Loucy (cell line): ENCODE data around the gene THEM4.

ENCODE experiments used
- EZH2phosphoT487 ChIP-seq: fragments of 200-600 bp; IDR thresholded peaks from 2 replicates; pipeline ENCODE4 v1.6.1; 2018; ENCODE audit warnings: antibody characterized with exemption, mild to moderate bottlenecking, moderate library complexity, borderline replicate concordance
- TF ChIP-seq, protein P1 (sequence below): fragments of 200-600 bp; sonication (generic); conservative IDR thresholded peaks from 2 replicates; pipeline ENCODE4 v1.5.1; 2014; ENCODE audit warnings: mild to moderate bottlenecking, antibody characterized with exemption, low read length

GRCh38 chr1:151837884-151838221 is 71.5 kb downstream of the THEM4 start:
- TF ChIP-seq, protein P1, sequence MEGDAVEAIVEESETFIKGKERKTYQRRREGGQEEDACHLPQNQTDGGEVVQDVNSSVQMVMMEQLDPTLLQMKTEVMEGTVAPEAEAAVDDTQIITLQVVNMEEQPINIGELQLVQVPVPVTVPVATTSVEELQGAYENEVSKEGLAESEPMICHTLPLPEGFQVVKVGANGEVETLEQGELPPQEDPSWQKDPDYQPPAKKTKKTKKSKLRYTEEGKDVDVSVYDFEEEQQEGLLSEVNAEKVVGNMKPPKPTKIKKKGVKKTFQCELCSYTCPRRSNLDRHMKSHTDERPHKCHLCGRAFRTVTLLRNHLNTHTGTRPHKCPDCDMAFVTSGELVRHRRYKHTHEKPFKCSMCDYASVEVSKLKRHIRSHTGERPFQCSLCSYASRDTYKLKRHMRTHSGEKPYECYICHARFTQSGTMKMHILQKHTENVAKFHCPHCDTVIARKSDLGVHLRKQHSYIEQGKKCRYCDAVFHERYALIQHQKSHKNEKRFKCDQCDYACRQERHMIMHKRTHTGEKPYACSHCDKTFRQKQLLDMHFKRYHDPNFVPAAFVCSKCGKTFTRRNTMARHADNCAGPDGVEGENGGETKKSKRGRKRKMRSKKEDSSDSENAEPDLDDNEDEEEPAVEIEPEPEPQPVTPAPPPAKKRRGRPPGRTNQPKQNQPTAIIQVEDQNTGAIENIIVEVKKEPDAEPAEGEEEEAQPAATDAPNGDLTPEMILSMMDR, result no peak
- no peak for TF ChIP-seq EZH2phosphoT487
